GM19328 (cell line): ENCODE measurements around the gene SLC30A3.
"Not testable (repeated sequence)": the region's sequence is repeated elsewhere in the genome, so short reads cannot be mapped to it uniquely, and the experiment has no call there.

Source experiments
- ATAC-seq: cut with Tn5 transposase; IDR thresholded peaks from one replicate; pipeline ENCODE4 v1.9.1; 2021; ENCODE audit warnings: mild to moderate bottlenecking, moderate library complexity; ENCODE audit not compliant: unreplicated experiment

SLC30A3 gene

GRCh38 chr2:27262379-27263286, at the start of gene SLC30A3:
Gene SLC30A3 (minus strand): TSS chr2:27263047. CDS start chr2:27262906, 141 bp downstream.
- no peak for ATAC-seq

- no peak for ATAC-seq
Observed at GRCh38 chr2:27312152-27312551, 49.3 kb upstream of the SLC30A3 start.

GRCh38 chr2:27309651-27310050, 46.8 kb upstream of the SLC30A3 start:
- ATAC-seq: no peak

GRCh38 chr2:27308359-27308881, 45.6 kb upstream of the SLC30A3 start, which contains the start of gene UCN:
Gene UCN (minus strand): TSS chr2:27308445. CDS start chr2:27307895, 550 bp downstream.
- ATAC-seq: no peak

- ATAC-seq: no peak
Observed at GRCh38 chr2:27307545-27308358, 44.9 kb upstream of the SLC30A3 start.

GRCh38 chr2:27307287-27307544, 44.4 kb upstream of the SLC30A3 start:
- ATAC-seq: no peak

- ATAC-seq: no peak
Observed at GRCh38 chr2:27306573-27307286, 43.9 kb upstream of the SLC30A3 start.

GRCh38 chr2:27306136-27306535, 43.3 kb upstream of the SLC30A3 start:
- ATAC-seq: no peak

GRCh38 chr2:27305516-27305915, 42.7 kb upstream of the SLC30A3 start:
- ATAC-seq: no peak

GRCh38 chr2:27304488-27305240, 41.8 kb upstream of the SLC30A3 start:
- ATAC-seq: no peak

GRCh38 chr2:27303093-27304025, 40.5 kb upstream of the SLC30A3 start:
- ATAC-seq: no peak

- ATAC-seq: not testable (repeated sequence)
Observed at GRCh38 chr2:27300606-27301005, 37.8 kb upstream of the SLC30A3 start.

GRCh38 chr2:27298391-27299080, 35.7 kb upstream of the SLC30A3 start:
- ATAC-seq: no peak

GRCh38 chr2:27297195-27297594, 34.3 kb upstream of the SLC30A3 start:
- no peak for ATAC-seq

- ATAC-seq: no peak
Observed at GRCh38 chr2:27296481-27296880, 33.6 kb upstream of the SLC30A3 start.

- no peak for ATAC-seq
Observed at GRCh38 chr2:27294928-27295327, 32.1 kb upstream of the SLC30A3 start.

- ATAC-seq: no peak
Observed at GRCh38 chr2:27291865-27292264, 29.0 kb upstream of the SLC30A3 start.

- ATAC-seq: no peak
Observed at GRCh38 chr2:27290549-27290948, 27.7 kb upstream of the SLC30A3 start.

GRCh38 chr2:27288610-27289009, 25.8 kb upstream of the SLC30A3 start:
- no peak for ATAC-seq
